ENCODE measurements around the gene SYT11. TPM values are rescaled to one million over a fixed set of nuclear protein-coding genes. Genes with fewer than 3 reads are reported as not detected.
A peak's percentile ranks its signal among the peaks of the same experiment; 100 is the strongest.

SYT11 gene
- polyA plus RNA-seq, 3 donors, result 18.5 to 20.9 (median 20.7) TPM

GRCh38 chr1:155859881-155860871, 809 bp downstream of the SYT11 start:
- peak; percentile 56 to 72 (median 64) for DNase-seq (ENCODE audit: low read depth in 3 of 3, low spot score in 2 of 3)

GRCh38 chr1:155860970-155861510, 1.7 kb downstream of the SYT11 start:
- DNase-seq (ENCODE audit: low read depth in 3 of 3, low spot score in 2 of 3), result no peak

GRCh38 chr1:155861896-155862295, 2.5 kb downstream of the SYT11 start:
- DNase-seq (ENCODE audit: low read depth in 3 of 3, low spot score in 2 of 3), result no peak

- DNase-seq (ENCODE audit: low read depth in 3 of 3, low spot score in 2 of 3), result no peak
Measured at GRCh38 chr1:155864393-155864792, 5.0 kb downstream of the SYT11 start.

- DNase-seq (ENCODE audit: low read depth in 3 of 3, low spot score in 2 of 3), result no peak
Measured at GRCh38 chr1:155867766-155868165, 8.4 kb downstream of the SYT11 start.

GRCh38 chr1:155871390-155871789, 12.0 kb downstream of the SYT11 start:
- DNase-seq (ENCODE audit: low read depth in 3 of 3, low spot score in 2 of 3), result no peak

- no peak for DNase-seq (ENCODE audit: low read depth in 3 of 3, low spot score in 2 of 3)
Measured at GRCh38 chr1:155872527-155872926, 13.2 kb downstream of the SYT11 start.

- DNase-seq (ENCODE audit: low read depth in 3 of 3, low spot score in 2 of 3), result no peak
Measured at GRCh38 chr1:155873860-155874259, 14.5 kb downstream of the SYT11 start.

GRCh38 chr1:155877945-155878344, 18.6 kb downstream of the SYT11 start:
- DNase-seq (ENCODE audit: low read depth in 3 of 3, low spot score in 2 of 3), result no peak

GRCh38 chr1:155880251-155880650, 20.9 kb downstream of the SYT11 start:
- no peak for DNase-seq (ENCODE audit: low read depth in 3 of 3, low spot score in 2 of 3)

GRCh38 chr1:155880950-155881349, 21.6 kb downstream of the SYT11 start:
- no peak for DNase-seq (ENCODE audit: low read depth in 3 of 3, low spot score in 2 of 3)

- no peak for DNase-seq (ENCODE audit: low read depth in 3 of 3, low spot score in 2 of 3)
Measured at GRCh38 chr1:155882235-155882634, 22.9 kb downstream of the SYT11 start.

GRCh38 chr1:155882766-155883165, 23.4 kb downstream of the SYT11 start:
- no peak for DNase-seq (ENCODE audit: low read depth in 3 of 3, low spot score in 2 of 3)

GRCh38 chr1:155884031-155884960, 24.9 kb downstream of the SYT11 start:
- DNase-seq (ENCODE audit: low read depth in 3 of 3, low spot score in 2 of 3), result no peak

- DNase-seq (ENCODE audit: low read depth in 3 of 3, low spot score in 2 of 3), result no peak
Measured at GRCh38 chr1:155884982-155885381, 25.6 kb downstream of the SYT11 start.

- no peak for DNase-seq (ENCODE audit: low read depth in 3 of 3, low spot score in 2 of 3)
Measured at GRCh38 chr1:155888481-155888880, 29.1 kb downstream of the SYT11 start.

- no peak for DNase-seq (ENCODE audit: low read depth in 3 of 3, low spot score in 2 of 3)
Measured at GRCh38 chr1:155889566-155889965, 30.2 kb downstream of the SYT11 start.

- DNase-seq (ENCODE audit: low read depth in 3 of 3, low spot score in 2 of 3), result no peak
Measured at GRCh38 chr1:155890251-155890650, 30.9 kb downstream of the SYT11 start.

GRCh38 chr1:155892796-155893195, 33.4 kb downstream of the SYT11 start:
- DNase-seq (ENCODE audit: low read depth in 3 of 3, low spot score in 2 of 3), result no peak

GRCh38 chr1:155893389-155894142, 34.2 kb downstream of the SYT11 start:
- DNase-seq (ENCODE audit: low read depth in 3 of 3, low spot score in 2 of 3), result no peak

Measured in right renal cortex interstitium (tissue), 3 donors.